ENCODE data around the gene SHLD1.
"Not testable (repeated sequence)": the region's sequence is repeated elsewhere in the genome, so short reads cannot be mapped to it uniquely, and the experiment has no call there.

SHLD1 gene

GRCh38 chr20:5784735-5785134 is 34.5 kb downstream of the SHLD1 start:
- no peak for DNase-seq

- DNase-seq = no peak
Observed at GRCh38 chr20:5785146-5785545, 34.9 kb downstream of the SHLD1 start.

- no peak for DNase-seq
Observed at GRCh38 chr20:5786930-5787795, 37.0 kb downstream of the SHLD1 start.

- no peak for DNase-seq
Observed at GRCh38 chr20:5787796-5788165, 37.6 kb downstream of the SHLD1 start.

GRCh38 chr20:5788385-5788895 is 38.2 kb downstream of the SHLD1 start:
- DNase-seq = peak; percentile 76 to 92

- DNase-seq = no peak
Observed at GRCh38 chr20:5789827-5790226, 39.6 kb downstream of the SHLD1 start.

GRCh38 chr20:5793916-5794315 is 43.7 kb downstream of the SHLD1 start:
- DNase-seq = no peak

- DNase-seq = no peak
Observed at GRCh38 chr20:5796331-5797040, 46.3 kb downstream of the SHLD1 start.

- DNase-seq = no peak
Observed at GRCh38 chr20:5797165-5797564, 47.0 kb downstream of the SHLD1 start.

GRCh38 chr20:5797843-5798462 is 47.8 kb downstream of the SHLD1 start:
- no peak for DNase-seq

- not testable (repeated sequence) for DNase-seq
Observed at GRCh38 chr20:5803754-5804303, 53.6 kb downstream of the SHLD1 start.

- DNase-seq = no peak
Observed at GRCh38 chr20:5806457-5807263, 56.5 kb downstream of the SHLD1 start.

GRCh38 chr20:5807431-5807830 is 57.2 kb downstream of the SHLD1 start:
- no peak for DNase-seq

GRCh38 chr20:5808901-5809300 is 58.7 kb downstream of the SHLD1 start:
- DNase-seq = no peak

GRCh38 chr20:5809495-5809894 is 59.3 kb downstream of the SHLD1 start:
- DNase-seq = no peak

GRCh38 chr20:5810800-5811422 is 60.7 kb downstream of the SHLD1 start:
- no peak for DNase-seq

GRCh38 chr20:5811746-5812145 is 61.5 kb downstream of the SHLD1 start:
- no peak for DNase-seq

- no peak for DNase-seq
Observed at GRCh38 chr20:5818346-5818681, 68.1 kb downstream of the SHLD1 start.

- no peak for DNase-seq
Observed at GRCh38 chr20:5820738-5821137, 70.5 kb downstream of the SHLD1 start.

- DNase-seq = no peak
Observed at GRCh38 chr20:5821627-5822215, 71.5 kb downstream of the SHLD1 start.

- DNase-seq = no peak
Observed at GRCh38 chr20:5822569-5822968, 72.4 kb downstream of the SHLD1 start.

Data from NCI-H526 (cell line).